GM18867 (cell line): Measurements from ENCODE around the gene SAMM50.

Experiments
- ATAC-seq: cut with Tn5 transposase; IDR thresholded peaks from one replicate; pipeline ENCODE4 v1.9.1; 2021; ENCODE audit warnings: mild to moderate bottlenecking, moderate library complexity; ENCODE audit not compliant: unreplicated experiment

Gene SAMM50

DNA sequence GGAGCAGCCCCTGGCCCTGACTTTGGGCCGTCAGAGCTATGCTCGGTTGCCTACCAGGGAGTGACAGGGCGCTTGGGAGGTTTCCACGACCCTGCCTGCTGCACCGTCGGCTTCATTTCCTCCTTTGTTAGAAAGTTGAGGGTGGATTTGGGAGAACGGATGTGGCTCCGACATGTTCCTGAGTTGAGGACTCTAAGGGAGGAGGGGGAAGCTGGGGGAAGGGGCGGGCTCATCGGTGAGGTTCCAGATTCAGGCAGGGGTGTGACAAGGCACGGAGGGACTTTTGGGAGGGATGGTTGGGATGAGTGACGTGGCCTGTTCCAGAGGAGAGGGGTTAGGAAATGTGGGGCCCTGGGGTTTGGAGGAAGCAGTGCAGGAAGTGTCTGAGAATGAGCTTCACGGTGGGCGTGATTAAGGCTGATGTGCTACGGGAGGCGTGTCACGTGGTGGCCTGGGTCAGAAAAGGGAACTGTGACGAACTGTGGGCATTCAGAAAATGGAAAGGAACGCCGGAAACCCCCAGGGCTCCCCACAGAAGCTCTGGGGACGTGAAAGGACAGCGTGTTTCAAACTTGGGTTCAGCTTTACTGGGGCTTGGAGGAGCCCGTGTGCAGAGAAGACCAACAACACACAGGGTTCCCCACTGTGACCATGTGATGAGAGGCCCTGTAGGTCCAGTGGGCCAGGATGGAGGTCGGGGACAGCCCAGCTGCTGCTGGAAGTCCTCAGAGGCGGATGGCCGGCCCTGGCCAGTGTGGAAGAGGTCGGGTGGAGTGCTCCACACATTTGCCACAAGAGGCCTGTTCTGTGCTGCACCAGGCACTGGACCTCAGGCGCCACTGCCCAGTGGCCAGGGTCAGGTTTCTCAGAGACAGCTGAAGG, 71.6 kb downstream of the SAMM50 start:
- peak; percentile 46 for ATAC-seq

GRCh38 chr22:44028091-44028490, 72.8 kb downstream of the SAMM50 start:
- no peak for ATAC-seq

DNA sequence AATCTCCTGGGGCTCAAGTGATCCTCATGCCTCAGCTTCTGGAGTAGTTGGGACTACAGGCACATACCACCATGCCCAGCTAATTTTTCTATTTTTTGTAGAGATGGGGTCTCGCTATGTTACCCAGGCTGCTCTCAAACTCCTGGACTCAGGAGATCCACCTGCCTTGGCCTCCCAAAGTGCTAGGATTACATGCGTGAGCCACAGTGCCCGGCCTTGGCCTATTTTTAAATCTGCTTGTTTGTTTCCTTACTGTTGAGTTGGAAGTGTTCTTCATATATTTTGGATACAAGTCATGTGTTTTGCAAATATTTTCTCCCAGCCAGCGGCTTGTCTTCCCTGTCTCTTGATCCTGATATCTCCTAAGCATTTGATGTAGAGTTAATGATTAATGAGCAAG, 73.8 kb downstream of the SAMM50 start:
- no peak for ATAC-seq

- ATAC-seq = no peak
These were observed 74.9 kb downstream of the SAMM50 start for GRCh38 chr22:44030051-44030701.

- no peak for ATAC-seq
These were observed 75.5 kb downstream of the SAMM50 start for GRCh38 chr22:44030702-44031082.

DNA sequence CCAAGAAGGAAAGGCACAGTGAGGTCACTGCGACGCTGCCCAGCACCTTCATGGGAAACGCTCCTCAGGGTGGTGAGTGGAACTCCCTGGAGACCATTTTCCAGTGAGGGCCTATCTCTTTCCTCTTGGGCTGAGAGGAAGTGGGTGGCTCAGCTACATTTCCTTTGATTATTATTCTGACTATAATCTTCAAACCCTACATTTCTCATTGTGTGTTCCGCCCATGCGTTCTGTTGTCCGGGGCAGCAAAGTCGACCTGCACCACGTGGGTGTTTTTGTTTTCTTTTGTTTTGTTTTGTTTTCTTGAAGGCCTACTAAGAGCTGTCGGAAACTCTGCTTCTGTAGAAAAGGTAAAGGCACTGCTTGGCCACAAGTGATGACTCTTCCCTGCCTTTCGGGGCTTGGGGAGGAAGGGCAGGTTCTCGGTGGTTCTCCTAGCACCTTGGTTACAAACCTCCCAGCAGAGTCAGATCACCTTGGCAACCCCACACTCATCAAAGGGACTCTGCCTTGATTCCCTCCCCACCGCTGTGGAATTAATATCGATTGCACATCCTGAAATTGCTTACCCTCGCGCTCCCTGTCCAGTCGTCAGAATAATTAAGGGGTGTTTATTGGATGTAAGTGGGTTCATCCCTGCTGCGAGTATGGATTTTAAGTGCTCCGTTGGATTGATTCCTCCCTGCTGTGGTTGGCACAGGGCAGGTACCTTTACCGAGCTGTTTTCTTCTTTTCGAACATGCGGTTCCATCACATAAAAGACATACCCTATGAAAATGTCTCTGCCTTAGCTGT, 76.1 kb downstream of the SAMM50 start:
- ATAC-seq = no peak

DNA sequence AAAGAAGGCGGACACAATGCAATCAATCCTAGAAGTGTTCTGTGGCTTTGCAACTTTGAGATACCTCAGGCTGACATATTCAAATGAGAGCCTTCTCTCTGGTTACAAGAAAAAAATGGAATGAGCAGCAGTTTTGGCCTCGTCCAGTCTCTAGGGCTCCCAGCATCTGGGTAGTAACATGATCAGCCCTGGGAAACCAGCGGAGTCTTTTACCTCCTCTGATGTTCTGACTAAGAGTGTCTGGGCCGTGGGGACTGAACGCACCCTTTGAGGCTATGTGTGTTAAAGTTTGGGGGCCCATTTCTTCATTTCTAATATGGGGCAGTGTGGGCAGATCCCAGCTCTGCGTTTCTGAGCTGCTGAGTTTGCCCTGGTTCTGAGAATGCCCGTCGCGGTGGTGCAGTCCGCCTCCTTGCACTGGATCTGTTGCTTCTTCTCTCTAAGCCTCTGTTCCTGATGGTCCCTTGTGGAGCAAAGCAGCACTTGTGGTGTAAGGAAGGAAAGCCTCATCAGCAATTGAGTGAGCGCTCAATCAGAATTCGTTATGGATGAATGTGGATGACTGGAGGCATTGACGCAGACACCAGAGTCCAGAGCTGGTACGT, 77.0 kb downstream of the SAMM50 start:
- no peak for ATAC-seq

- no peak for ATAC-seq
These were observed 78.0 kb downstream of the SAMM50 start for GRCh38 chr22:44033287-44033686.

- ATAC-seq = no peak
These were observed 78.5 kb downstream of the SAMM50 start for GRCh38 chr22:44033694-44034093.

DNA sequence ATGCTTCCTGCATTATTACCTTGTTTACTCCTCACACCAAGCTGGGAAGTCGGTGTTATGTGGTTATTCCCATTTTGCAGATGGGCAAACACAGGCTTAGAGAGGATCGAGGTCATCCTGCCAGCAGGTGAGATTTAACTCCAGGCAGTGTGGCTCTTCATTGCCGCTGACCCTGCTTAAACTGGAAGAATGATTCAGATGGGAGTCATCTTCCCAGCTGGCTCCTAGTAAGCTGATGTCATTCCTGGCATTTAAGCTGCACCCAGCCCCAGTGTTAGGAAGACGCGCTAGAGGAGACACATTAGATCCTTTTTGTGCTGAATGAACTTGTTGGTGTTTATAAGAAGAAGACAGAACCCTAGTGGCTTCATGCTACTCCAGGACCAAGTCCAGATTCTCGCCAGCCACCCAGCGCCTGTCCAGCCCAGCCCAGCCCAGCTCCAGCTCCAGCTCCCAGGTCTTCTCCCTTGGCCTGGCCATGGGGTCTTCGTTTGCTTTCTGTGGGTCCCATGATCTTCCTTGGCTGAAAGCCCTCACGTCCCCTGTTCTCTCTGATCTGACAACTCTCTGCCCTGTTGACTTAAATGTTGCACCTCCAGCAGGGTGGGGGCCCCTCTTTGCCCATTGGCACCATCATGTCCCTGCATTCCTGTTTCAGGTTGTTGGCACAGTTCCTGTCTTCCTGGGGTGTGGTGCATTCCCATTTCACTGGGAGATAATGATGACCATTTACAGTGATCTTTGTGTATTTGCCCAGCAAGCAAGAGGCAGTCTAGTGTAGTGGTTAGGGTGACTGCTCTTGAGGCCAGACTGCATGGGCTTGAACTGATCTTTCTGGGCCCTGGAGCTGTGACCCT, 82.5 kb downstream of the SAMM50 start:
- ATAC-seq = no peak

DNA sequence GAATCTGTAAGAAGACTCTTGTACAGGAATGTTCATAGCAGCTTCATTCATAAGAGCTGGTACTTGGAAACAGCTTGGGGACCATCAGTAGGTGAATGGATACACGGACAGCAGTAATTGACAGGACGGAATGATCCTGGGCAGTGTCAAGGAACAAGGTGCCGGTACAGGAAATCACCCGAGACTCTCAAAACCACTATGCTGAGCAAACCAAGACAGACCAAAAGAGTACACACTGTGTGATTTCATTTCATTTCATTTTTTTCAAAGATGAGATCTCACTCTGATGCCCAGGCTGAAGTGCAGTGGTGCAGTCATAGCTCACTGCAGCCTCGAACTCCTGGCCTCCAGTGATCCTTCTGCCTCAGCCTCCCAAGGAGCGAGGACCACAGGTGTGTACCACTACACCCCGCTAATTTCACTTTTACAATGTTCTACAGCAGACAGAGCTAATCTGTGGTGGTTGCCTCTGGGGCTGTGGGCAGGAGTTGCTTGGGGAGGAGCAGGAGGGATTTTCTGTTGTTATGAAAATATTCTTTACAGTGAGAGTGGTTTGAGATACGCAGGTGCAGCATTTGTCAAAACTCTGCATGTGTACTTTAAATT, 84.4 kb downstream of the SAMM50 start:
- ATAC-seq = no peak

- peak; percentile 66 for ATAC-seq
These were observed 87.3 kb downstream of the SAMM50 start for GRCh38 chr22:44042249-44043218.

DNA sequence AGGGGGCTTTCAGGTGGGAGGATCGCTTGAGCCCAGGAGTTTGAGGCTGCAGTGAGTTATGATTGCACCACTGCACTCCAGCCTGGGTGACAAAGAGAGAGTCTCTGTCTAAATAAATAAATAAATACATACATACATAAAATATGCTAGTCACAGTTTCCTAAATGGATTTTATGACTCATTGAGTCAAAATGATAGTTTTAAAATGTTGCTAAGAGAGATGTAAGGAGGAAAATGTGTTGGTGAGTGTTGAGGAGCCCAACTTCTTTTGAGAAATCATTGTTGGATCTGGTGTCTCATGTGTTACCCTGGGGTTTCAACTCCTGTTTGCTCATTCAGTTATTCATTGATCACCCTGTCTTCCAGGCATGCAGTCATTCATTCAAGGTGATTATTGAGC, 89.9 kb downstream of the SAMM50 start:
- no peak for ATAC-seq
